HK-2 (cell line): ENCODE measurements around the gene NUDCD3.
"Not testable (repeated sequence)": the region's sequence is repeated elsewhere in the genome, so short reads cannot be mapped to it uniquely, and the experiment has no call there.

Experiments
- DNase-seq: peaks from one replicate; pipeline ENCODE4 v3.0.0-alpha.2; 2018; ENCODE audit not compliant: unreplicated experiment

The NUDCD3 gene

DNA sequence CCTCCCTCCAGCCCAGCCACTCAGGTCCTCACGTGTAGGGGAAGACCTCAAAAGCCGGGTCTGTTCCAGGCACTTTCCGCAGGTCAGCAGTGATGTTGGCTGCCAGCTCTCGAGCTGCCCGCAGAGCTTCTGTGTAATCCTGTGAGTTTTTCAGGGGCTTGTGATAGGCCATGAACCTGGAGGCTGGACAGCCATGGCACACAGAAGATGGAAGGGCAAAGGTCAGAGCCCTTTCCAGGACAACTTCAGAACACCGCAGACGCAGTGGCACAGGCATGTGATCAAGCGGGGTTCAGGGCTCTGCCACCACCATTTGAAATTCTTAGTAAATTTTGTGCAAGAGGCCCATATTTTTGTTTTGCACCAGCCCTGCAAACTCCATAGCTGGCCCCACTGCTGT is 26.7 kb upstream of the NUDCD3 start:
- DNase-seq: no peak

DNA sequence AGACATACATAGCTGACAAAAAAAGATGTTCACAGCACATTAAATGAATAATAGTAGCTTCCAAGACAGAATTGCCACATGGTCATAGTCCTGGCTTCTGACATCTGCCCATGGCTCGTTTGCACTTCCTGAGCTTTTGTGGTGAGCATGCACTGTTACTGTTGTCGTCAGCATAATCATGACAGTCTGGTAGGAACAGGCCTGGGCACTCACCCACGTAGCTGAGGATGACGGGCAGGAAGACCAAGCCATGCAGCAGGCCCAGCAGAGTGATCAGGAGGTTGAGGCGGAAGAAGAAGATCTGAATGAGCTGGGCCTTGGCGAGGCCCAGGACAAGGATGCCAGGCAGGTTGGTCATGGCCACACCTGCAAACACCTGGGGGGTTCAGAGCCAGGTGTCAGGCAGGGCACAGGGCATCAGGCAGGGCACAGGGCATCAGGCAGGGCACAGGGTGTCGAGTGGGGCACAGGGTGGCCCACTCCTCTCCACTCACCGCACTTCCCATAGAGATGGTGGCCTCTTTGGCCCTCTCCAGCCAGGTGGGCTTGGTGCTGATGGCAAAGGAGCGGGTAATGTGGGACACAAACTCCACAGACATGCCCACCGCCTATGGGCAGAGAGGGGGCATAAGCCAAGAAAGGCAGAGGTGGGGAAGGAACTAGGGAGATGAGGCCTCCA is 25.3 kb upstream of the NUDCD3 start:
- DNase-seq: no peak

DNA sequence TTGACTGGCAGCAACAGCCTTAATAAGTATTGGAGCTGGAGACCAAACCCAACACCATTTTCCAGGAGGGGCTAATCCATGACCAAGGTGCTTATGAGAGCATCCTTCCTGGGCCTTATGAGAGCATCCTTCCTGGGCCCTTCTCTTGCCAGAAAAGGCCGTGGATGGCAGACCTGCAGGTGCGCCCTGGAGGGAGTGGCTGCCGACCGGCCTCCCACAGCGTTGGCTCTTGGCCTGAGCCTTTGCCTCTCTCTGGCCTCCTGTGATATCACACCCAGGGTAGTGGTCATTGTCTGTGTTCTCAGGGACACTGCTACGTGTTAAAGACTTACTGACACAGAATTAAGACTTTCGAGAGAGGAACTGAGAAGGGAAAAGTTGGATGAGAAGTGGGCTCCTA is 22.3 kb upstream of the NUDCD3 start:
- no peak for DNase-seq

DNA sequence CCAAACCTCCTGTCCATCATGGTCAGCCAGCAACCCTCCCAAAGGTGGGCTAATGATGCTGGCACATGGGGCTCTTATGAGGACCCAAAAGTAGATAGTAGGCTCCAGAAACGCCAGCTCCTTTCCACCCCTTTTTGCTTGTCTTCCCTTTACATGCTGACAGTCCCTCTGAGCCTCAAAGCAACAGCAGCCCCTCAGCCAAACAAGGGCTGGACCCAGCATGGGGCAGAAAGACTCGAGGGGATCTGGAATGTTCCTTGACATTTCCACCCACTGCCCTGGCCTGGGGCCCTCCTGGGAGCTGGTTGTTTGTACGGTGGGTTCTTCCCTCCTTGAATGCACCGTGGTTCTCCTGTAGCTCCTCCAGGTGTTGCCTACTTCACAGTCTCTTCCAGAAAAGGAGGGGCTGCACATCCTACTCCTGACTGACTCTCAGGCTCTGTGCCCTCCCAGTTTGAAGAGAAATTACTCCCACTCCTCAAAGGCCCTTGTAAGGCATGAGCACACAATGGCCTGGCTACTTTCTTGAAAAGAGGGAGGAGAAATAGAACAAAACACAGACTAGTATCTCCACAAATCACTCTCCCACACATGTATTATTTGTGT is 21.5 kb upstream of the NUDCD3 start:
- no peak for DNase-seq

DNA sequence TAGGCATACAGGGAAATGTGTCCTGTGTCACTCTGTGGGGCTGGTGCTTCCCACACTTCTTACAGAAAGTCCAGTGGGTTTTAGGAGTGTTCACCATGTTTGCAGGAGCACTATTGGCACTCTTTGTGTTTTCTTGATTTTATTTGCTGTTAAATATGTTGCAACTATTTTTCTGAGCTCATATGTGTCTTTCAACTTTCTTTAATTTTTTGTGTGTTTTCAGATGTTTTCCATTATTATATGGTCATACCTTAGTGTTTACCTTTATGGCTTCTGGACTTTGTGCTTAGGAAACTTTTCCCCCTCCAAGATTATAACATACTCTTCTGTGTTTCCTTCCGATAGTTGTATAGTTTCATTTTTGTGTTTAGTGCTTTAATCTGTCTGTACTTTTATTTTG is 20.8 kb upstream of the NUDCD3 start:
- no peak for DNase-seq

DNA sequence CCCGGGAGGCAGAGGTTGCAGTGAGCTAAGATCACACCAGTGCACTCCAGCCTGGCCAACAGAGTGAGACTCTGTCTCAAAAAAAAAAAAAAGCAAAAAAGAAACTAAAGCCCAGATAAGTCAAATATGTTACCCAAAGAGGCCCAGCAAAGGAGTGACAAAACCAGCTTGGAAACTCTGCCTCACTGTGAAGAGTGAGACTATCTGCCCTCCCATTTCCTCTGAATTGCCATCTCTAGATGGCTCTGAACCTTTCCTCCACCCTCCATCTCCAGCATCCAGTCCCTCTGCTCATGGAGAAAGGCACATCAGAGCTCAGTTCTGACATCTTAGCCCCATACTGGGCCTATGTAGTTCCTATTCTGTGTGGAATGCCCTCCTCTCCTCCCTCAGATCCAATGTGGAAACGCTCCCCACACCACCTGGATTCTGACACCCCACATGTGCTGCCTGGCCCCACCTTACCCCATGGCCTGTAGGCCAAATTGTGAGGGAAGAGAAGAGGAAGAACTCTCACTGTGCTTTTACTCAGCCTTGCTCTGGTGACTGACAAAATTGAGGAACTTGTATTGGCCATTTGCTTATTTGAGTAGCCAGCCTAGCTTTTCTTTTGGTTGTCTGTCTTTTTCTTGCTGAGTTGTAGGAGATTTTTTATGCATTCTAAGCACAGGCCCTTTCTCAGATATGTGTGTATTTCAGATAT is 18.0 kb upstream of the NUDCD3 start:
- DNase-seq: no peak

DNA sequence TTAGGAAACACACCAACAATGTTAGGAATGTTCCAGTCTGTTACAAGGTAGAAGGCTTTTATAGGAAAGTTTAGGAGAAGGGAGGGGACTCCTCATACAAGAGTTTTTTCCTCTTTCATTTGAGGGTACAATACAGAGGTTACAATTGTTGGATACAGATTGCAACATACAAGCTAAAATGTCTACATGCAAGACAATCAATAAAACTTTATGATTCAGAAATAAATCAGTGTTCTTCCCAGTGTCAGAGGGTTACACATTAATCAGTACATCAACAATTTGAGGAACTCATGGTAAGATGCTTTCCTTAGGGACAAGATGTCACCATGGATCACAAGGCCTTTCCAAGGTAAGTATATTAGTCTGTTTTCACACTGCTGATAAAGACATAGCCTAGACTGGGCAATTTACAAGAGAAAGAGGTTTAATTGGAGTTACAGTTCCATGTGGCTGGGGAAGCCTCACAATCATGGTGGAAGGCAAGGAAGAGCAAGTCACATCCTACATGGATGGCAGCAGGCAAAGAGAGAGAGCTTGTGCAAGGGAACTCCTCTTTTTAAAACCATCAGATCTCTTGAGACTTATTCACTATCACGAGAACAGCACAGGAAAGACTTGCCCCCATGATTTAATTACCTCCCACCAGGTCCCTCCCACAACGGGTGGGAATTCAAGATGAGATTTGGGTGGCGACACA is 16.3 kb upstream of the NUDCD3 start:
- not testable (repeated sequence) for DNase-seq

DNA sequence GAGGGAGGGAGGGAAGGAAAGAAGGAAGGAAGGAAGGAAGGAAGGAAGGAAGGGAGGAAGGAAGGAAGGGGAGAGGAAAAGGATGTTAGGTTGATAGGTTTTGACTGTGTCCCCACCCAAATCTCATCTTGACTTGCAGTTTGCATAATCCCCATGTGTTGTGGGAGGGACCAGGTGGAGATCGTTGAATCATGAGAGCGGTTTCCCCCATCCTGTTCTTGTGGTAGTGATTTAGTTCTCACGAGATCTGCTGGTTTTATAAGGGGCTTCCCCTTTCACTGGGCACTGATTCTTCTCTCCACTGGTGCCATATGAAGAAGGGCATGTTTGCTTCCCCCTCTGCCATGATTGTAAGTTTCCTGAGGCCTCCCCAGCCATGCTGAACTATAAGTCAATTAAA is 15.1 kb upstream of the NUDCD3 start:
- DNase-seq: no peak

DNA sequence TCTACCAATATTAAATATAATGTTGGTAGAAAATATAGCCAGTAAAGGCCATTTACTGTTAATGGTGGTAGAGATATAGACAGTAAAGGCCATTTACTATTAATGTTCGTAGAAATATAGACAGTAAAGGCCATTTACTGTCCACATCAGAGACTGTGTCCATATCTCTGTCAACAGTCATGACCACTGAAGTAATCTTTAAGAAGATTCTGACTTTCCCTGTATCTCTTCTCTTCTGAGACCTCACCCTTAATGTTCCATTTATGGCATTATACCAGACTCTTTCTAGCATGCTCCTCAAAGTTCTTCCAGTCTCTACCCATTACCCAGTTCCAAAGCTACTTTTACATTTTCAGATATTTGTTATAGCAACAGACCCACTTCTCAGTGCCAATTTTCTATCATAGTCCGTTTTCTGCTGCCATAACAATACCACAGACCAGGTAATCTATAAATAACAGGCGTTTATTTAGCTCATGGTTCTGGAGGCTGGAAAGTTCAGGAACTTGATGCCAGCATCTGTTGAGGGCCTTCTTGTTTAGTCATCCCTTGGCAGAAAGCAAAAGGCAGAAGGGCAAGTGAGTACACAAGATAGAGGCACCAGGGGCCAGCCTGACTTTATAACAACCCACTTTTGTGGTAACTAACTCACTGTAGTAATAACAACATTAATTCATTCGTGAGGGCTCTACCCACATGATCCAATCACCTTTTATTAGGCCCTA is 7.9 kb upstream of the NUDCD3 start:
- no peak for DNase-seq

DNA sequence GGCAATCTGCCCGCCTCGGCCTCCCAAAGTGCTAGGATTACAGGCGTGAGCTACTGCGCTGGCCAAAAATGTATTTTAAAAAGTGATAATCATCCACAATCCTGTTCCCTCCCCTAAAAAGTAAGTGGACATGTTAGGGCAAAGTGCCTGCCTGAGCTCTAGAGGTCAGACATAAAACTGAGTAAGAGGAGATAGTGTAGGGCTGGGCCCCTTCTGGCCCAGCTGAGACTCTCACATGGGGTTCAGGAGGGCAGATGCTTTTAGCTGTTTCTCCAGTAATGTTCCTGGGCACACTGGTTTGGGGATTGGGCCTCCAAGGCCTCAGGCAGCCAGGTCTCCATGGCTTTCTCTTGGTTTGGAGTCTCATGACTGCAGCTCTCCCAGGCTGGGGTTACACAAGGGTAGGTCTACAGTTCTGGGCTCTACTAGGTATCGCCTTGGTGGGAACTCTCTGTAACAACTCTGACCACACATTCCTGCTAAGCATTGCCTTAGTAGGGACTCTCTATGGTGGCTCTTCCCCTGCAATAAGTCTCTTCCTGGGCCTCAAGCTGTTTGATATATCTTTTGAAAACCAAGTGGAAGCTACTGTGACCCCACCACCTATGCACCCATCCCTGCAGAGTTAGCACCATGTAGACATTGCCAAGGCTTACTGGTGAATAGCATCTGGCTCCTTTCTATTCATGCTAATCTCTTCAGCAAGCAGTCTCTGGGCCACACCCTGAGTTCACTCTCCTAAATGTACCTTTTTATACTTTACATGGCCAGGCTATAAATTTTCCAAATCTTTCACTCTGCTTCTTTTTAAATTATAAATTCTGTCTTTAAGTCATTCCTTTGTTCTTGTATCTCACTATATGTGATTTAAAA is 6.9 kb upstream of the NUDCD3 start:
- no peak for DNase-seq

DNA sequence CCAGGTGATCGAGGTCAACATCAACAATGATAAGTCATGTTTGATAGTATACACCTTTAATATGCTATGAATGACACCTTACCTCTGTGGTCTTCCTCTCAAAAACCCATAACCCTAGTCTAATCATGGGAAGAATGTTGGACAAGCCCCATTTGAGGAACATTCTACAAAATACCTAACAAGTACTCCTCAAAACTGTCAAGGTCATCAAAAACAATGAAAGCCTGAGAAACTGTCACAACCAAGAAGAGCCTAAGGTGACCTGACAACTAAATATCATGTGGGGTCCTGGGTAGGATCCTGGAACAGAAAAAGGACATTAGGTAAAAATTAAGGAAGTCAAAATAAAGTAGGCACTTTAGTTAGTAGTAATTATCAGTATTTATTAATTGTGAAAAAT is 5.9 kb upstream of the NUDCD3 start:
- DNase-seq: no peak

DNA sequence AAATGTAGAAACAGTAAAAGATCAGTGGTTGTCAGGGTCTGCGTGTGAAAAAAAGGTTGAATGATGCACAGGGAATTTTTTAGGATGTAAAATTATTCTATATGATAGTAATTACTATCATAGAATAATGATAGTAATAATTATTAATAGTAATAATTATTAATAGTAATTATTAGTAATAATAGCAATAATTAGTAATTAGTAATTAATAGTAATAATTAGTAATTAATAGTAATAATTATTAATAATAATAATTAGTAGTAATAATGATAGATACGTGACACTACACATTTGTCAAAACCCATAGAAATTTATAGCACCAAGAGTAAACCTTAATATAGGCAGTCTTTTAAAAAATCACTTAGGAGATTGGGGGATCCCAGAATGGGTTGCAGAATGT is 4.5 kb upstream of the NUDCD3 start:
- DNase-seq: no peak

DNA sequence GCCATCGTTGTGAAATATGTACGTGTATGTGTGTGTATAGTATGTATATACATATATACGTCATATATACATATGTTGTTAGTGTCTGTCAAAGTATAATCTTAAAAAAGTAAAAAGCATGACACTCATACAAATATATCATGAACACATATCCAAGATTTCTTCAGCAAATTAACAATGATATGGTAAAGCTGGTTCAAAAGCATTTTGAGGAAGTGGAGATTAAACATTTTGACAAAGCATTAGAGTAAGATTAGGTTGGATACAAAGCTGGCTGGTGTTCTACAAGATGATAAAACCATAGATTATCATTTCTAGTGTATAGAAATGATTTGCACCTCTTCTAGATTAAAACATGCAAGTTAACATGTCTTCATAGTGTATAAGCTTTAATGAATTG is 771 bp upstream of the NUDCD3 start:
- no peak for DNase-seq

DNA sequence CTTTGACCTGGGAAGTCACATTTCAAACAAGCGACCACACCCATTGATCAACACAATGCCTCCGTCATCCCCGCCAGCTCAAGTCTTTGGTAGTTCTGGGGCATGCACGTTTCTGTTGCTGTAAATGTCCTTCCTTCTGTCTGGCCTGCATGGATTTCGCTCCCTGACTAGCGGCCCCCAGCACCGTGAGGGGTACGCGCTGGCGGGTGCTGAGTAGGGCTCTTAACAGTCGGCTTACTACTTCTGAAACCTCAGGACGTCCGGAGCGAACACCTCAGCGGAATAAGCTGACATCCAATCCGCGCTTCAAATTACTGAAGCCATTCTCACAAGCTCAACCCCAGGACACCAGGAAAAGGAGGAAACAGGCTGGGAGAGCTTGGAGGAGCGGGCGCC is 505 bp downstream of the NUDCD3 start:
- DNase-seq: no peak

DNA sequence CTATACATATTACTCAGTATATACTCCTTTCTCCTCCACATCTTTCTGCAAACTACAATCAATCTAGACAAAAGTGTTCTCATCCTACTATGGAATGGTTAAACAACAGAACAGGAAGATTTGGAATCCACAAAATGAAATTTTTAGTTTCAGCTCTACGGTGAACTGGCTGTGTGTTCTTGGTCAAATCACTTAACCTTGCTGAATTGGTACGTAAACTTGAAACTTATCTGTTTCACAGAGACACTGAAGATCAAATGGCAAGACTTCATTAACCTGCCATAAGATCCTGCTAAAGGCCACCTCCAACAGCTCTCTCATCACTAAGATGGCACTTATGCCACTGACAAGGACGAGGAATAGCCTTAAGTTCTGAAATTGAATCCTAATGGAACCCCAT is 1.5 kb downstream of the NUDCD3 start:
- DNase-seq: no peak

DNA sequence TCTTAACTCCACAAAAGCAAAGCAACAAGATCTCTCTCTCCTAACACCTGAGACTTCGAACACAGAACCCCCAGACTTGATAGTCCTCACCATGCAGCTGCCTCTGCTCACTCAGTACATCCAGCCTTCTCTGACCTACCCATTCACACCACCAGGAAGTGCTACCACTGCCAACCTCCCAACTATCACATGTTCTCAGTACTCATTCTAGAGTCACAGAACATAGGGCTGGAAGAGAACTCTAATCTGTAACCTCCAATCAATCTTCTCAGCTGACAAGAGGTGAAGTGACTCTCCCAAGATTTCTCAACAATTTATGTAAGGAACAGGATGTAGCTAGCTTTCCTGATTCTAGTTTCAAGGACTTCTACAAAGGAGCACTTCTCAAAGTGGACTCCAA is 3.8 kb downstream of the NUDCD3 start:
- no peak for DNase-seq

DNA sequence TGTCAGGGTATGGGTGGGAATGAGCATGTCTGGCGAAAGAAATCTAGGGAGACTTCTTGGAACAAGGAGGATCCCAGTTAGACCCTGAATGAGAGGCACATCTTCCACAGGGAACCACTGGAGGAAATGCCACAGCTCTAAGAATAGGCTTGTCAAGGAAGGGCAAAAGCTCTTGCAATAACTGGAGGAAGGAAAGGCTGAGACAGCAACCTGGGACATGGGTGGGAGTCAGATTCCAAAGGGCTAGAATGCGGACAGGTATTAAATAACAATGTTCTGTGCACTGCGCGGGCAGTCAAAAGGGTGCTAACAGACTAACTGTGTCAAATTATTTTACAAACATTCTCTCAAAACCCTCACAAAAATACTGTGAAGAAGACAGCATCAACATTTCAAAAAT is 4.5 kb downstream of the NUDCD3 start:
- no peak for DNase-seq

DNA sequence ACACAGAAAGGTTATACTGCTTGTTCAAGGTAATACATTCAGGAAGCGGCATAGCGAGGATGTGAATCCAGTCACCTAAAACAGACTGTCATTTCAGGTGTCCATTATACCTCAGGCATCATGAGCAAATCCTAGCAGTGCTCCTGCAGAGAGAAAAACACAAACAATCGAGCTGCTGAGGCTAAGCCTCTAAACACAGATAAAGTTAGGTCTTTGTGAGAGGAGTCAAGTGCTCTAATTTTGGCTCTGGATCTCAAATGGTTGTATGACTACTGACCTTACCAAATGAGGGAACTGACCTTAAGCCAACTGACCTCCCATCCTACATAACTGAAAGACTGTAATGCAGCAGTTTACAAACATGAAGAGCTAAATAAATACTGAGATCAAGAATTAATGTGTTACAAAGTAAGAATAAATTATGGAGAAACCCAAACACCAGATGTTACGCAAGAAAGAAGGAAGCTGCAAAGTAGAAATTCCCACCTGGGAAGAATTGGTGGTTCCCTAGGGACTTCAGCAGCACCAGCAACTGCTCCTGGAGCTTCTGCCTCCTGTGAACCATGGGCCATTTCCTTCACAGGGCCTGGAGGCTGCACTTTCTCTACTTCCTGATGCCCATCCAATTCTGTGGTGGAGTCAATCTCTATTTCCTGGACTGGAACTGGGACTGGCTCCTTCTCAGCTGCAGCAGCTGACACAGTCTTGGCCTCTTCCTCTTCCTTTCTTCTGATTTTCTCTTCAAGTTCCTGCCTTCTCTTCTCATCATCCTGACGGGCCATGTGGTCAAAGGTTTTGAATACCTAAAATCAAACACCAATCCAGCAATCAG is 5.8 kb downstream of the NUDCD3 start:
- no peak for DNase-seq

DNA sequence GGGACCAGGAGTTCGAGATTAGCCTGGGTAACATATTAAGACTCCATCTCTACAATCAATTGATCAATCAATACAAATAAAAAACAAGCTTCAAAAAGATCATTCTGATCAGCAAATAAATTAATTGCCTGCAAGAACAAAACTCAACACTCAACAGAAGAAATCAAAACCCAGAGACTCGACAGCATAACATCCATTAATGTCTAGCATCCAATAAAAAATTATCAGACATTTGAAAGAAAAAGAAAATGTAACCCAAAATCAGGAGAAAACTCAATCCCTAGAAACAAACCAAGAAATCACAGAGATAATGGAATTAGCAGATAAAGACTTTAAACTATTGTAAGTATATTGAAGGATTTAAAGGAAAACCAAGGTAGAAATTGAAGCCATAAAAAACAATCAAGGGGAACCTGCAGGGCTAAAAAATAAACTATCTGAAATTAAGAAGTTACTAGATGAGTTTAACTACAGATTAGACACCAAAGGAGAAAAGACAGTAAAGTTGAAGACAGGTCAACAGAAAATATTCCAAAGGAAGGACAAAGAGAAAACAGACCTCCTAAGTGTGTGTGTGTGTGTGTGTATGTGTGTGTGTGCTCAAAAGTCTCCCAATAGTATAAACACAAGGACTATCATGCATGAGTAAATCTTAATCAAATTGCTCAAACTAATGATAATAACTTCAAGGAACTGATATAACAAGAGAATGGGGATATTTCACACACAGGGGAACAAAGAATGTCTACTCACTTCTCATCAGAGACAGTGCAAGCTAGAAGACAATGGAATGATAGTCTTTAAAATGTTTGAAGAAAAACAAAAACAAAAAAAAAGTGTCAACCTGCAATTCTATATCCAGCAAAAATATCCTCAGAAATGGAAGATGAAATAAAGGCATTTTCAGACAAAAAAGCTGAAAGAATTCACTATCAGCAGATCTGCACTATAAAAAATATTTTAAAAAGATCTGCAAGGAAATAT is 7.7 kb downstream of the NUDCD3 start:
- DNase-seq: no peak
